ENCODE measurements around the gene LIN7C. TPM values are rescaled to one million over a fixed set of nuclear protein-coding genes. Genes with fewer than 3 reads are reported as not detected.

LIN7C gene
- total RNA-seq, 1 donor from 2014 or later, result 15.1 TPM

GRCh38 chr11:27514558-27514957, 8.0 kb upstream of the LIN7C start:
- intact Hi-C loops (cut with DNase I), result no loop called here
- Histone ChIP-seq H3K4me3 (peak overlapping the region in 1 of 2 donors; percentile 6), H3K4me1 (peaks cover 0 to 6% of the 10 kb centered on the region in 2 donors), H3K27ac (peak overlapping the region; percentile 50 to 68), H3K36me3 (no peaks in the 10 kb centered on the region), H3K27me3 (no peaks in the 10 kb centered on the region), H3K9me3 (peaks cover 0 to 7% of the 10 kb centered on the region in 2 donors)
- no peak for TF ChIP-seq CTCF (IDR thresholded peaks at IDR 0.05)
- peak in 1 of 2 donors; percentile 82 for DNase-seq (ENCODE audit: low spot score in 2 of 2)

GRCh38 chr11:27514076-27514475, 7.5 kb upstream of the LIN7C start:
- peaks cover 0 to 6% of the 10 kb centered on the region in 2 donors for H3K4me1 ChIP-seq
- peak overlapping the region; percentile 50 to 68 for H3K27ac ChIP-seq
- H3K27me3 ChIP-seq, result no peaks in the 10 kb centered on the region
- TF ChIP-seq CTCF (IDR thresholded peaks at IDR 0.05), result no peak
- H3K9me3 ChIP-seq, result peaks cover 0 to 7% of the 10 kb centered on the region in 2 donors
- intact Hi-C loops (cut with DNase I), result no loop called here
- DNase-seq (ENCODE audit: low spot score in 2 of 2), result no peak
- H3K4me3 ChIP-seq, result peak overlapping the region in 1 of 2 donors; percentile 1
- no peaks in the 10 kb centered on the region for H3K36me3 ChIP-seq

GRCh38 chr11:27513389-27513788, 6.8 kb upstream of the LIN7C start:
- no peak for DNase-seq (ENCODE audit: low spot score in 2 of 2)

GRCh38 chr11:27512238-27512637, 5.7 kb upstream of the LIN7C start:
- H3K27me3 ChIP-seq, result no peaks in the 10 kb centered on the region
- H3K36me3 ChIP-seq, result no peaks in the 10 kb centered on the region
- TF ChIP-seq CTCF (IDR thresholded peaks at IDR 0.05), result no peak
- intact Hi-C loops (cut with DNase I), result no loop called here
- H3K4me1 ChIP-seq, result peaks cover 4 to 6% of the 10 kb centered on the region in 2 donors
- peaks cover 0 to 7% of the 10 kb centered on the region in 2 donors for H3K9me3 ChIP-seq
- H3K4me3 ChIP-seq, result no peak overlapping the region
- H3K27ac ChIP-seq, result no peak overlapping the region
- DNase-seq (ENCODE audit: low spot score in 2 of 2), result no peak

More at GRCh38 chr11:27513389-27513788, 6.8 kb upstream of the LIN7C start:
- H3K27me3 ChIP-seq, result no peaks in the 10 kb centered on the region
- H3K9me3 ChIP-seq, result peaks cover 0 to 7% of the 10 kb centered on the region in 2 donors
- TF ChIP-seq CTCF (IDR thresholded peaks at IDR 0.05), result no peak
- no peaks in the 10 kb centered on the region for H3K36me3 ChIP-seq
- peak overlapping the region; percentile 50 to 68 for H3K27ac ChIP-seq
- no peak overlapping the region for H3K4me3 ChIP-seq
- intact Hi-C loops (cut with DNase I), result no loop called here
- H3K4me1 ChIP-seq, result peaks cover 0 to 6% of the 10 kb centered on the region in 2 donors

GRCh38 chr11:27509908-27510307, 3.3 kb upstream of the LIN7C start:
- TF ChIP-seq CTCF (IDR thresholded peaks at IDR 0.05), result no peak
- H3K9me3 ChIP-seq, result no peaks in the 10 kb centered on the region
- H3K36me3 ChIP-seq, result no peaks in the 10 kb centered on the region
- DNase-seq (ENCODE audit: low spot score in 2 of 2), result no peak
- intact Hi-C loops (cut with DNase I), result no loop called here
- H3K27me3 ChIP-seq, result no peaks in the 10 kb centered on the region
- no peak overlapping the region for H3K27ac ChIP-seq
- H3K4me3 ChIP-seq, result no peak overlapping the region
- H3K4me1 ChIP-seq, result peaks cover 8 to 16% of the 10 kb centered on the region in 2 donors
